ENCODE measurements around the gene GAREM2. TPM values are rescaled to one million over a fixed set of nuclear protein-coding genes. Genes with fewer than 3 reads are reported as not detected.

Gene GAREM2
- total and polyA plus RNA-seq, 2 donors (not counting 3 experiments of a cell fraction or from before 2014, with no cell fraction given), result 3.1 to 3.7 TPM

- FAIRE-seq, result no peak
- dilution Hi-C loops (cut with MboI; ENCODE audit: extremely low pct_ligation_motif_present, low sequenced_read_pairs), result no loop called here
- no peak overlapping the region for H3K27ac ChIP-seq (ENCODE audit: insufficient read depth, low read depth, low read length)
These were observed 6.6 kb downstream of the GAREM2 start for GRCh38 chr2:26179446-26179913.

More at GRCh38 chr2:26179446-26179913, 6.6 kb downstream of the GAREM2 start:
- no peaks in the 10 kb centered on the region for H4K20me1 ChIP-seq (replicated peaks; ENCODE audit: control insufficient read depth, extremely low read depth, insufficient read depth, low read length)
- no peaks in the 10 kb centered on the region for H3K36me3 ChIP-seq (ENCODE audit: control insufficient read depth in 2 of 2, extremely low read depth in 1 of 2, insufficient read depth in 2 of 2, low read length in 2 of 2)
- no peak overlapping the region for H3K9ac ChIP-seq (replicated peaks; ENCODE audit: extremely low read depth, insufficient read depth, low read length)
- no peaks in the 10 kb centered on the region for H3K9me1 ChIP-seq (replicated peaks; ENCODE audit: control insufficient read depth, extremely low read depth, insufficient read depth, low read length)
- H3K27me3 ChIP-seq (ENCODE audit: control insufficient read depth in 2 of 2, insufficient read depth in 2 of 2, low read length in 2 of 2), result peaks cover 2 to 3% of the 10 kb centered on the region in 2 experiments
- TF ChIP-seq POLR2A (IDR thresholded peaks at IDR 0.05; ENCODE audit: low read depth, low read length), result no peak
- no peak for TF ChIP-seq EZH2 (IDR thresholded peaks at IDR 0.05; ENCODE audit: borderline replicate concordance, low read depth, low read length, severe bottlenecking)
- no peak for TF ChIP-seq JUN (IDR thresholded peaks at IDR 0.05; ENCODE audit: borderline replicate concordance, insufficient read depth, insufficient read length, low read depth)
- TF ChIP-seq, protein P1, sequence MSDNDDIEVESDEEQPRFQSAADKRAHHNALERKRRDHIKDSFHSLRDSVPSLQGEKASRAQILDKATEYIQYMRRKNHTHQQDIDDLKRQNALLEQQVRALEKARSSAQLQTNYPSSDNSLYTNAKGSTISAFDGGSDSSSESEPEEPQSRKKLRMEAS (IDR thresholded peaks at IDR 0.05; ENCODE audit: insufficient read depth, insufficient read length), result no peak
- no peak for TF ChIP-seq FOS (IDR thresholded peaks at IDR 0.05; ENCODE audit: borderline replicate concordance, insufficient read depth, low read length)
- no peak for TF ChIP-seq POLR2AphosphoS5 (IDR thresholded peaks at IDR 0.05; ENCODE audit: insufficient read depth, low read depth, low read length)
- TF ChIP-seq CTCF (IDR thresholded peaks at IDR 0.05; ENCODE audit: extremely low read depth in 1 of 2, insufficient read depth in 1 of 2, low read depth in 1 of 2, low read length in 2 of 2), result no peak
- TF ChIP-seq GATA2 (IDR thresholded peaks at IDR 0.05; ENCODE audit: insufficient read depth, insufficient read length, low read depth, low read length), result no peak
- no peak for TF ChIP-seq MYC (IDR thresholded peaks at IDR 0.05; ENCODE audit: low read depth, low read length)
- ChIA-PET CTCF (interaction anchor here (0.8 kb wide), 1 partner anchor 9 kb away, joined by 3 read pairs; no protein-coding TSS in a partner anchor), POLR2A (interaction anchor here (0.6 kb wide), 1 partner anchor 12 kb away, joined by 3 read pairs; no protein-coding TSS in a partner anchor)
- no peaks in the 10 kb centered on the region for H3K9me3 ChIP-seq (replicated peaks; ENCODE audit: control insufficient read depth, insufficient read depth, low read length)
- H3K79me2 ChIP-seq (ENCODE audit: control insufficient read depth, insufficient read depth, low read length), result no peaks in the 10 kb centered on the region
- H3K4me2 ChIP-seq (ENCODE audit: insufficient read depth, low read length), result peak overlapping the region; percentile 67
- no peak overlapping the region for H3K4me3 ChIP-seq (replicated peaks in 1 of 3; ENCODE audit: insufficient read depth in 1 of 3, low read depth in 1 of 3, low read length in 3 of 3)
- no TSS peak for BruUV-seq (replicated peaks)
- DNase-seq (ENCODE audit: low read depth, low spot score), result no peak
- intact Hi-C loops (cut with micrococcal nuclease), result no loop called here
- peak overlapping the region; percentile 19 for H2AFZ ChIP-seq (ENCODE audit: low read depth, low read length)
- H3K4me1 ChIP-seq (ENCODE audit: control insufficient read depth, extremely low read depth, insufficient read depth, low read length), result peaks cover 7% of the 10 kb centered on the region

Data from endothelial cell of umbilical vein (primary cell).